ENCODE measurements around the gene PRKG2. TPM values are rescaled to one million over a fixed set of nuclear protein-coding genes. Genes with fewer than 3 reads are reported as not detected.

PRKG2 gene
- total RNA-seq, 1 donor from 2014 or later = 11.9 TPM

DNA sequence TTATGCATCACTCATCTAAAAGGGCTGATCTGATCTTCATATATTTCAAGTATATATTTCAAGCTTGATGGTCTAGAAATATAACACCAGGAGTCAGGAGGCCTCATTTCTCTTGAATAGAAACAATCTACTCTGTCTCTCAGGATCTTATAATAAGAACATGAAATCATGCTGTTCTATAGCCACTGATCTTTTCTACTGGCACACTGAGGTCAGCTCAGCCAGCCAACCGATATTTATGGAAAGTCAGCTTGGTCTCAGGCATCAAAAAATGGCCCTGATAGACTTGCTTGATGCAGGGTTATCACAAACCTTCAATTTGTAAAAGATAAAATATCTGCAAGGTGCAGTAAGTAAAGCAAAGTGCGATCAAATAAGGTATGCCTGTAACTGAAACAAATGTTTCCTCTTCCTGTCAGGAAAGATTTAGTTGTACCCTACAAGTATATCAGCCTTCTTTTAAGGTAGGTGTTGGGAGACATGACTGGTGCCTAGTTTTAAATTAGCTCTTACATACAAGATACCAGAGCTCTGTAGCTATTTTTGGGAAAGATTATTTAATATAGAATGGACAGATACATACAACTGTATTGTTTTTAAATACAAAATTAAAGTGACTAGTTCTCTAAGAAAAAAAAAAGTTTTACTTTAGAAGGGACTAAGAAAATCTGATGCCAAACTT is 121.2 kb downstream of the PRKG2 start:
- Mint-ChIP-seq H3K27ac (no peak overlapping the region), H3K9me3 (no peaks in the 10 kb centered on the region), H3K27me3 (no peaks in the 10 kb centered on the region), H3K36me3 (no peaks in the 10 kb centered on the region), H3K4me3 (no peak overlapping the region), H3K4me1 (ENCODE audit: unreplicated experiment) (no peaks in the 10 kb centered on the region)
- TF ChIP-seq, protein P1, sequence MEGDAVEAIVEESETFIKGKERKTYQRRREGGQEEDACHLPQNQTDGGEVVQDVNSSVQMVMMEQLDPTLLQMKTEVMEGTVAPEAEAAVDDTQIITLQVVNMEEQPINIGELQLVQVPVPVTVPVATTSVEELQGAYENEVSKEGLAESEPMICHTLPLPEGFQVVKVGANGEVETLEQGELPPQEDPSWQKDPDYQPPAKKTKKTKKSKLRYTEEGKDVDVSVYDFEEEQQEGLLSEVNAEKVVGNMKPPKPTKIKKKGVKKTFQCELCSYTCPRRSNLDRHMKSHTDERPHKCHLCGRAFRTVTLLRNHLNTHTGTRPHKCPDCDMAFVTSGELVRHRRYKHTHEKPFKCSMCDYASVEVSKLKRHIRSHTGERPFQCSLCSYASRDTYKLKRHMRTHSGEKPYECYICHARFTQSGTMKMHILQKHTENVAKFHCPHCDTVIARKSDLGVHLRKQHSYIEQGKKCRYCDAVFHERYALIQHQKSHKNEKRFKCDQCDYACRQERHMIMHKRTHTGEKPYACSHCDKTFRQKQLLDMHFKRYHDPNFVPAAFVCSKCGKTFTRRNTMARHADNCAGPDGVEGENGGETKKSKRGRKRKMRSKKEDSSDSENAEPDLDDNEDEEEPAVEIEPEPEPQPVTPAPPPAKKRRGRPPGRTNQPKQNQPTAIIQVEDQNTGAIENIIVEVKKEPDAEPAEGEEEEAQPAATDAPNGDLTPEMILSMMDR (conservative IDR thresholded peaks at IDR 0.05) = no peak
- DNase-seq (ENCODE audit: extremely low spot score, unreplicated experiment) = no peak

DNA sequence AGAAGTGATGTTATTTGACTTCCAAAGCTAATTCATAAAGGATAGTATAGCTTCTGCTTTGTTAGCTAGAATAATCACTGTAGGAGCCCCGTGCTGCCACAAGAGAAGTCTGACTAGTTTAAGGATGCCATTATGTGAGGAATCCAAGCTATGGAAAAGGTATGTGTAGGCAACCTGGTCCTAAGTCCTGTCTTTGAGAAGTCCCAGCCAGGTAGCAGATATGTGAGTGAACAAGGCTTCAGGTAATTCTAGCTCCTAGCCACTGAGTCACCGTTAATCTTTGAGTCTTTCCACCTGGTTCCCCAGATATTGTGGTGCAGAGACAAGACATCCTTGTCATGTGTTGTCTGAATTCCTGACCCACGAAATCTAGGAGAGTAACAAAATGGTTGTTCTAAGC is 129.0 kb downstream of the PRKG2 start:
- no peak overlapping the region for H3K4me3 Mint-ChIP-seq

DNA sequence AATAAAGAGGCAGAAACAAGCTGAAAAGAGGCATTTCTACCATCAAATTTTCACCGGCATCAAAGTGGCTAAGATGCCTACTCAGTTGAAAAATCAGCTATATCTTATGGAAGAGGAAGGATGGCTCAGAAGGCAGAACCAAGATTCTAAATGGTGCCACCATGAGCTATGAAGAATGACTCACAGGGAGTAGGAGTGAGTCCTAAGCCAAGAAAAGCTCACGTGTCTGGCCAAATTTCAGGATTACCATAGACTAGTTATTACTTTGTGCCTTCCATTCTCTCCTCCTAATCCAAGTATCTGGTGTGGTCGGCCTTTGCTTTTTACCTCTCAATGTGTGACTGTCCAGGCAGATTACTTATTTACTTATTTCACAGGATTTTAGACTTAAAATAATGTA is 129.7 kb downstream of the PRKG2 start:
- Mint-ChIP-seq H3K4me1 (ENCODE audit: unreplicated experiment) (peaks cover 4% of the 10 kb centered on the region), H3K36me3 (no peaks in the 10 kb centered on the region), H3K4me3 (no peak overlapping the region), H3K27ac (no peak overlapping the region), H3K27me3 (no peaks in the 10 kb centered on the region), H3K9me3 (peaks cover 5% of the 10 kb centered on the region)
- TF ChIP-seq, protein P1 (conservative IDR thresholded peaks at IDR 0.05) = no peak
- no peak for DNase-seq (ENCODE audit: extremely low spot score, unreplicated experiment)

More for the DNA sequence above, 129.0 kb downstream of the PRKG2 start:
- TF ChIP-seq, protein P1 (conservative IDR thresholded peaks at IDR 0.05) = no peak
- no peaks in the 10 kb centered on the region for H3K27me3 Mint-ChIP-seq
- peaks cover 4% of the 10 kb centered on the region for H3K4me1 Mint-ChIP-seq (ENCODE audit: unreplicated experiment)
- H3K36me3 Mint-ChIP-seq = no peaks in the 10 kb centered on the region
- no peak overlapping the region for H3K27ac Mint-ChIP-seq
- DNase-seq (ENCODE audit: extremely low spot score, unreplicated experiment) = no peak
- no peaks in the 10 kb centered on the region for H3K9me3 Mint-ChIP-seq

DNA sequence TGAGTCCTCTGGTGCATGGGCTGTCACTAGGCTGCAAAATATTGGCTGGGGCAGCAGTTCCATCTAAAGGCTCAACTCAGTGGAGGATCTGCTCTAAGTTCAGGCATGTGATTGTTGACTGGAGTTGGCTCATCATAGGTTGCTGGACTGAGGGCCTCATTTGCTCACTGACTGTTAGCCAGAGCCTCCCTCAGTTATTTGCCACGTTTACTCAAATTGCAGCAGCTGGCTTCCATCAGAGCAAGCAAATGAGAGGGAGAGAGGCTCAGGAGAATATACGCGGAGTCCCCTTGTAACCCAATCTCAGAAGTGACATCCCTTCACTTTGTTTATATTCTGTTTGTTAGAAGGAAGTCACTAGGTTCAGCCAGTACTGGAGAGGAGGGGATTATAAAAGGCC is 130.4 kb downstream of the PRKG2 start:
- H3K27me3 Mint-ChIP-seq = no peaks in the 10 kb centered on the region
- H3K36me3 Mint-ChIP-seq = no peaks in the 10 kb centered on the region
- no peak overlapping the region for H3K27ac Mint-ChIP-seq
- no peak for DNase-seq (ENCODE audit: extremely low spot score, unreplicated experiment)
- TF ChIP-seq, protein P1 (conservative IDR thresholded peaks at IDR 0.05) = no peak
- no peak overlapping the region for H3K4me3 Mint-ChIP-seq
- H3K9me3 Mint-ChIP-seq = peaks cover 5% of the 10 kb centered on the region
- H3K4me1 Mint-ChIP-seq (ENCODE audit: unreplicated experiment) = peaks cover 4% of the 10 kb centered on the region

DNA sequence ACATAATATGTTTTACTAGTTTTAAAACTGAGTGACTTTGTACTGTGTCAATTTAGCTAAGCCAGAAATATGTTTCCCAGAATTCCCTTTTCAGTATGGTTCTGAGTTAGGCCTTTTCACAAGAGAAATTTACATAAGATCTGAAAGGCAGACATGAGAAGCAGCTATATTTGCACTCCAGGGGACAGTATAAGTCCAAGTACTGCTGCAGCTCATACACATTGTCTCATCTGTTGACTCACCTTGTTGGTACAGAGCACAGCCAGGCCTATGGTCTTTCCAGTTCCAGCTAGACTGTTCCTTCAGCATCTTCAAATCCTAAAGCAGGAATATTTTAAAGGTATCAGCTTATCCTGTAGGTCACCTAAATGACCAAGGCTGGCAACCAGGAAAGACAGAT is 131.0 kb downstream of the PRKG2 start:
- Mint-ChIP-seq H3K4me1 (ENCODE audit: unreplicated experiment) (peaks cover 4% of the 10 kb centered on the region), H3K4me3 (no peak overlapping the region), H3K27me3 (no peaks in the 10 kb centered on the region), H3K36me3 (no peaks in the 10 kb centered on the region), H3K27ac (no peak overlapping the region), H3K9me3 (peaks cover 5% of the 10 kb centered on the region)
- TF ChIP-seq, protein P1 (conservative IDR thresholded peaks at IDR 0.05) = no peak
- DNase-seq (ENCODE audit: extremely low spot score, unreplicated experiment) = no peak
